Esophagus squamous epithelium (tissue), 4 donors: Measurements from ENCODE around the gene NACC1.

Experiments
- POLR2A ChIP-seq, 4 donors: fragments of 450-650 bp; IDR thresholded peaks; one replicate each; pipeline ENCODE4 v1.6.1; 2017; ENCODE audit warnings: antibody characterized with exemption in 4 of 4, mild to moderate bottlenecking in 4 of 4, moderate library complexity in 3 of 4
- TF ChIP-seq, protein P1 (sequence below), 6 experiments: fragments of 450-650 bp in 4 of 6; fragments of 200-600 bp in 2 of 6; sonication (generic) in 2 of 6; IDR thresholded peaks; one replicate each; pipeline ENCODE4 v1.5.1; 2016 to 2019; ENCODE audit warnings: antibody characterized with exemption in 6 of 6, mild to moderate bottlenecking in 4 of 6, moderate library complexity in 4 of 6

DNA sequence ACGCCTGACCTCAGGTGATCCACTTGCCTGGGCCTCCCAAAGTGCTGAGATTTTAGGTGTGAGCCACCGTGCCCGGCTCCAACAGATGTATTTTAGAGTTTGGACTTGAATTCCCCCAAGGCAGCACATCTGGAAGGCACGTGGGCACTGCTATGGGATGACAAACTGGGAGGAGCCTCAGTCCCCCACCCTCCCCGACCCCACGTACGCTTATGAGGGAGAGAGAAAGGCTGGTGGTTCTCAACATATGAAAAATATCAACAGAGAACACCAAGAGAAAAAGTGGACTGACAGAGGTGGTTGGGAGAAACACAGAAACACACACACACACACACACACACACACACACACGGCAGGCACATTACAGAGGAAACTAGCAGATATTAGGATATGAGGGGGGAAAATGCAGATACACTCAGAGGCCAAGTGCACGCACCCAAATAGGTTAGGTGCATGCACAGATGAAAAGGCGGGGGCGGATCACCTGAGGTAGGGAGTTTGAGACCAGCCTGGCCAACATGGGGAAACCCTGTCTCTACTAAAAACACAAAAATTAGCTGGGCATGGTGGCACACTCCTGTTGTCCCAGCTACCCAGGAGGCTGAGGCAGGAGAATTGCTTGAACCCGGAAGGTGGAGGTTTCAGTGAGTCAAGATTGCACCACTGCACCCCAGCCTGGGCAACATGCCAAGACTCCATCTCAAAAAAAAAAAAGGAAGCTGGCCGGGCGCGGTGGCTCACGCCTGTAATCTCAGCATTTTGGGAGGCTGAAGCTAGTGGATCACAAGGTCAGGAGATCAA, 28.9 kb downstream of the NACC1 start:
- TF ChIP-seq, protein P1, sequence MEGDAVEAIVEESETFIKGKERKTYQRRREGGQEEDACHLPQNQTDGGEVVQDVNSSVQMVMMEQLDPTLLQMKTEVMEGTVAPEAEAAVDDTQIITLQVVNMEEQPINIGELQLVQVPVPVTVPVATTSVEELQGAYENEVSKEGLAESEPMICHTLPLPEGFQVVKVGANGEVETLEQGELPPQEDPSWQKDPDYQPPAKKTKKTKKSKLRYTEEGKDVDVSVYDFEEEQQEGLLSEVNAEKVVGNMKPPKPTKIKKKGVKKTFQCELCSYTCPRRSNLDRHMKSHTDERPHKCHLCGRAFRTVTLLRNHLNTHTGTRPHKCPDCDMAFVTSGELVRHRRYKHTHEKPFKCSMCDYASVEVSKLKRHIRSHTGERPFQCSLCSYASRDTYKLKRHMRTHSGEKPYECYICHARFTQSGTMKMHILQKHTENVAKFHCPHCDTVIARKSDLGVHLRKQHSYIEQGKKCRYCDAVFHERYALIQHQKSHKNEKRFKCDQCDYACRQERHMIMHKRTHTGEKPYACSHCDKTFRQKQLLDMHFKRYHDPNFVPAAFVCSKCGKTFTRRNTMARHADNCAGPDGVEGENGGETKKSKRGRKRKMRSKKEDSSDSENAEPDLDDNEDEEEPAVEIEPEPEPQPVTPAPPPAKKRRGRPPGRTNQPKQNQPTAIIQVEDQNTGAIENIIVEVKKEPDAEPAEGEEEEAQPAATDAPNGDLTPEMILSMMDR (IDR thresholded peaks at IDR 0.05), result no peak
- TF ChIP-seq POLR2A (IDR thresholded peaks at IDR 0.05), result no peak
